Upper lobe of left lung (tissue), 6 donors: ENCODE results near the gene CYP26A1. TPM values are rescaled to one million over a fixed set of nuclear protein-coding genes. Genes with fewer than 3 reads are reported as not detected.

Source experiments
- ATAC-seq, 2 donors: fragments of 200-7000 bp; cut with Tn5 transposase; one replicate each; pipeline ENCODE4 v1.9.1; 2022; ENCODE audit warnings: mild to moderate bottlenecking in 2 of 2, moderate library complexity in 2 of 2; ENCODE audit not compliant: low FRiP score in 2 of 2
- DNase-seq, 2 donors: peaks; one replicate each; pipeline ENCODE4 v3.0.0-alpha.2; 2019 to 2020
- H3K27ac ChIP-seq, 4 donors: fragments of 200-600 bp; sonication (generic); one replicate each; pipeline ENCODE4 v1.5.1; 2016 to 2019
- H3K27me3 ChIP-seq, 4 donors: fragments of 200-600 bp; sonication (generic); one replicate each; pipeline ENCODE4 v1.5.1; 2017 to 2019
- H3K36me3 ChIP-seq, 4 donors: fragments of 200-600 bp; sonication (generic); one replicate each; pipeline ENCODE4 v1.5.1; 2016 to 2019
- H3K4me1 ChIP-seq, 4 donors: fragments of 200-600 bp; sonication (generic); one replicate each; pipeline ENCODE4 v1.5.1; 2018 to 2019
- H3K4me3 ChIP-seq, 4 donors: fragments of 200-600 bp; sonication (generic); one replicate each; pipeline ENCODE4 v1.5.1; 2017 to 2019; ENCODE audit warnings: mild to moderate bottlenecking in 2 of 4, moderate library complexity in 1 of 4
- H3K9me3 ChIP-seq, 4 donors: fragments of 200-600 bp; sonication (generic); one replicate each; pipeline ENCODE4 v1.5.1; 2018 to 2019
- EP300 ChIP-seq, 4 donors: sonication (generic); formaldehyde crosslinking; IDR thresholded peaks; one replicate each; pipeline ENCODE4 v1.5.1; 2017; ENCODE audit warnings: antibody characterized with exemption in 4 of 4, control low read depth in 2 of 4
- POLR2A ChIP-seq, 4 donors: fragments of 450-650 bp; IDR thresholded peaks; one replicate each; pipeline ENCODE4 v1.5.1; 2016 to 2017; ENCODE audit warnings: antibody characterized with exemption in 4 of 4, mild to moderate bottlenecking in 2 of 4
- POLR2AphosphoS5 ChIP-seq, 2 donors: sonication (generic); formaldehyde crosslinking; IDR thresholded peaks; one replicate each; pipeline ENCODE4 v1.5.1; 2017; ENCODE audit warnings: antibody characterized with exemption in 2 of 2
- WGBS, 2 donors: methylation state at CpG; one replicate each; pipeline ENCODE4 v1.1.5; 2017 to 2018; 5-methylcytosine and 5-hydroxymethylcytosine counted together
- total RNA-seq, 6 donors: library from RNA; depleted of rRNA in 4 of 6; stranded (reverse); fragments of >200 nt in 4 of 6; gene quantifications; one replicate each; pipeline versions ENCODE4 v1.1.0 to v1.2.1, GENCODE V29; 2016 to 2021
- TF ChIP-seq, protein P1 (sequence below), 6 experiments: fragments of 450-650 bp in 4 of 6; fragments of 200-600 bp in 2 of 6; sonication (generic) in 2 of 6; IDR thresholded peaks; one replicate each; pipeline ENCODE4 v1.5.1; 2016 to 2019; ENCODE audit warnings: antibody characterized with exemption in 6 of 6
- donor health status: DM: no; HTN: no; CAD: no; lungs with moderate emphysema.
- donor health status: DM: no; HTN: yes; CAD: no; lungs with severe emphysema.

Gene CYP26A1
- total RNA-seq, 6 donors from 2014 or later, result not detected

DNA sequence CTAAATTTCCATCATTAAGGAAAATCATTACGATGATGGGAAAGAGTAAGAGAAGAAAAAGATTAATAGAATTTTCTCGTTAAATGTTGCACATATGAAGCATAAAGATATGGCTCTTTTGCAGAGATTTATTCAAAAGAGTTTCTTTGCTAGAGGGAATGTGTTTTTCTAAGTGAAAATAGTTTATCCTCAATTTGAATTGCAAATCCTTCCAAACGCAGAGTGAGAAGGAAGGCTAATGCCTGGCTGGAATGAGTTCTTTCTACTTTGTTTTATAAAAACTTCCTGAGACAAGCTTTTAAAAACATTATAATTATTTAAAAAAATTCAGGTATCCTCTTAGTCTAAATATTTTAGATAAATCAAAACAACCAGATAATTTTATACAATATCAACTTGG lies 14.2 kb downstream of the CYP26A1 start:
- H3K27me3 ChIP-seq, result no peaks in the 10 kb centered on the region
- DNase-seq (no peak), ATAC-seq (no peak)
- 79 to 85% methylated on average over 3 of the region's 3 CpGs for WGBS, 2 donors
- H3K9me3 ChIP-seq, result no peaks in the 10 kb centered on the region
- TF ChIP-seq POLR2A (IDR thresholded peaks at IDR 0.05) (no peak), POLR2AphosphoS5 (IDR thresholded peaks at IDR 0.05) (no peak)
- TF ChIP-seq, protein P1, sequence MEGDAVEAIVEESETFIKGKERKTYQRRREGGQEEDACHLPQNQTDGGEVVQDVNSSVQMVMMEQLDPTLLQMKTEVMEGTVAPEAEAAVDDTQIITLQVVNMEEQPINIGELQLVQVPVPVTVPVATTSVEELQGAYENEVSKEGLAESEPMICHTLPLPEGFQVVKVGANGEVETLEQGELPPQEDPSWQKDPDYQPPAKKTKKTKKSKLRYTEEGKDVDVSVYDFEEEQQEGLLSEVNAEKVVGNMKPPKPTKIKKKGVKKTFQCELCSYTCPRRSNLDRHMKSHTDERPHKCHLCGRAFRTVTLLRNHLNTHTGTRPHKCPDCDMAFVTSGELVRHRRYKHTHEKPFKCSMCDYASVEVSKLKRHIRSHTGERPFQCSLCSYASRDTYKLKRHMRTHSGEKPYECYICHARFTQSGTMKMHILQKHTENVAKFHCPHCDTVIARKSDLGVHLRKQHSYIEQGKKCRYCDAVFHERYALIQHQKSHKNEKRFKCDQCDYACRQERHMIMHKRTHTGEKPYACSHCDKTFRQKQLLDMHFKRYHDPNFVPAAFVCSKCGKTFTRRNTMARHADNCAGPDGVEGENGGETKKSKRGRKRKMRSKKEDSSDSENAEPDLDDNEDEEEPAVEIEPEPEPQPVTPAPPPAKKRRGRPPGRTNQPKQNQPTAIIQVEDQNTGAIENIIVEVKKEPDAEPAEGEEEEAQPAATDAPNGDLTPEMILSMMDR (IDR thresholded peaks at IDR 0.05), result no peak
- no peaks in the 10 kb centered on the region for H3K36me3 ChIP-seq
- no peak overlapping the region for H3K4me3 ChIP-seq
- H3K4me1 ChIP-seq, result no peaks in the 10 kb centered on the region
- no peak overlapping the region for H3K27ac ChIP-seq

DNA sequence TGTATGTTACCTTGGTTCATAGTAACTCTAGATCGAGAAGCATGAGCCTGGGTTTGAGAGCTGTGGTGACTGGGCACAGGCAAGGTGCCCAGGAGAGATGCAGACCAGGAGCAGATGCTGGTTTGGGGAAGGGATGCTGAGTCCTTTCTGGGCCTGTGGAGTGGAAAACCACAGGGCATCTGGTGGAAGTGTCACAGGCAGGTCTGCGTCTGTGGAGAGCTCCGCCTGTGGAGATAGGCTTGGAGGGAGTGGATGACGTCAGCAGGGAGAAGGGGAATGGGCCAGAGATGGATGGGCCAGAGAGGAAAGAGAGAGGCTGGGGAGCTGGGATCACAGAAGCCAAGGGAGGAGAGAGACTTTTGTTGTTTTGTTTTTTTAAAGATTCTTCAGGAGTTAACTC lies 14.8 kb downstream of the CYP26A1 start:
- Histone ChIP-seq H3K4me1 (no peaks in the 10 kb centered on the region), H3K9me3 (no peaks in the 10 kb centered on the region), H3K4me3 (no peak overlapping the region), H3K27me3 (no peaks in the 10 kb centered on the region), H3K27ac (no peak overlapping the region), H3K36me3 (no peaks in the 10 kb centered on the region)
- TF ChIP-seq, protein P1 (IDR thresholded peaks at IDR 0.05), result no peak
- no peak for TF ChIP-seq POLR2AphosphoS5 (IDR thresholded peaks at IDR 0.05)
- 79 to 89% methylated on average over 4 of the region's 4 CpGs for whole genome bisulfite sequencing, 2 donors
- no peak for ATAC-seq
- DNase-seq, result no peak

DNA sequence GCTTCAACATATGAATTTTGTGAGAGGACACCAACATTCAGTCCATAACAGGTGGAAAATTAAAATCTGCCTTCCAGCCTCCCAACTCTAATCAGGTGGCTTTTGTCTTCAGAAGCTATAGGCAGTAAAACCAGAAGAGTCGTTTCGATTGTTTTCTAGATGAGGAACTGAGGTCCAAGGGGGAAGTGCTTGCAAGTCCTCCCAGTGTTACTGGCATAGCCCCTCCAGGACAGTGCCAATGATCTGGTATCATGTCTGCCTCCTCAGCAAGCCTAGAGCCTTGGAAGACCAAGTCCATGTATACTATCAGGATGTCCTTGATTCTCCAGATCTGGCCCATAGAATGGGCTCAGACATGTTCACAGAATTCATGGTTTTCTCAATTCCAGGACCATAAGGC lies 16.9 kb downstream of the CYP26A1 start:
- Histone ChIP-seq H3K4me1 (no peaks in the 10 kb centered on the region), H3K27me3 (no peaks in the 10 kb centered on the region), H3K4me3 (no peak overlapping the region), H3K9me3 (no peaks in the 10 kb centered on the region), H3K36me3 (no peaks in the 10 kb centered on the region), H3K27ac (no peak overlapping the region)
- peak in 1 of 2 donors; percentile 34 for ATAC-seq
- 67 to 73% methylated on average over 2 of the region's 2 CpGs for WGBS, 2 donors
- TF ChIP-seq POLR2AphosphoS5 (IDR thresholded peaks at IDR 0.05), result no peak
- TF ChIP-seq, protein P1 (IDR thresholded peaks at IDR 0.05), result no peak
- no peak for TF ChIP-seq EP300 (IDR thresholded peaks at IDR 0.05)
- no peak for TF ChIP-seq POLR2A (IDR thresholded peaks at IDR 0.05)
- DNase-seq, result no peak

- TF ChIP-seq EP300 (IDR thresholded peaks at IDR 0.05), result no peak
- TF ChIP-seq, protein P1 (IDR thresholded peaks at IDR 0.05), result no peak
- no peak for TF ChIP-seq POLR2A (IDR thresholded peaks at IDR 0.05)
- no peak for TF ChIP-seq POLR2AphosphoS5 (IDR thresholded peaks at IDR 0.05)
- Histone ChIP-seq H3K36me3 (no peaks in the 10 kb centered on the region), H3K27ac (no peak overlapping the region), H3K4me3 (no peak overlapping the region), H3K27me3 (no peaks in the 10 kb centered on the region), H3K9me3 (no peaks in the 10 kb centered on the region), H3K4me1 (no peaks in the 10 kb centered on the region)
- 93 to 99% methylated on average over 3 of the region's 3 CpGs for WGBS, 2 donors
- DNase-seq (no peak), ATAC-seq (no peak)
Observed at GRCh38 chr10:93091960-93092359, 18.3 kb downstream of the CYP26A1 start.

DNA sequence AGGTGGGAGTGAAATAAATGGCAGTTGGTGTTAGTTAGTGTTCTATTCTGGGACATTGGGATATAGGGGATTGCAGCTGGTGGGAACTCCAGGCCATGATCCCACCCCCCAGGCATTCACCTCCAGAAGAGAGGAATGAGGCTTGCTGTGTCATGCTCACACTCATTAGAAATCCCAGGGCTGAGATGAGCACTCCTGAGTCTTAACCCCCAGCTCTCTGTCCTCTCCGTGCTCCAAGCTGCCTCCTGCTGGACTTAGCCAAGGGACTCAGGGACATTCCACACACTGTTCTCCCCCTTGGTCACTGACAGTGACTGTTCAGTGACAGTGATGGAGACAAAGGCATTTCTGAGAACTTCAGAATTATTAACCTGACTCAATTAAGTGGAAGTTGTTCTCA lies 21.5 kb downstream of the CYP26A1 start:
- Histone ChIP-seq H3K4me1 (no peaks in the 10 kb centered on the region), H3K27me3 (no peaks in the 10 kb centered on the region), H3K27ac (no peak overlapping the region), H3K4me3 (no peak overlapping the region), H3K36me3 (no peaks in the 10 kb centered on the region), H3K9me3 (no peaks in the 10 kb centered on the region)
- TF ChIP-seq POLR2A (IDR thresholded peaks at IDR 0.05) (no peak), EP300 (IDR thresholded peaks at IDR 0.05) (no peak), POLR2AphosphoS5 (IDR thresholded peaks at IDR 0.05) (no peak)
- TF ChIP-seq, protein P1 (IDR thresholded peaks at IDR 0.05), result no peak
- ATAC-seq (no peak), DNase-seq (no peak)
- WGBS, 2 donors, result 70 to 83% methylated on average over 1 of the region's 1 CpG
